ENCODE data around the gene MZF1. TPM values are rescaled to one million over a fixed set of nuclear protein-coding genes. Genes with fewer than 3 reads are reported as not detected.

The MZF1 gene
- total RNA-seq, 1 donor from 2014 or later: 77.1 TPM

GRCh38 chr19:58550362-58551122 lies 22.6 kb downstream of the MZF1 start:
- DNase-seq (ENCODE audit: low spot score in 2 of 2): peak in 1 of 2 donors; percentile 60
- Histone ChIP-seq H3K4me1 (peaks cover 20 to 32% of the 10 kb centered on the region in 2 donors), H3K27ac (no peak overlapping the region), H3K9me3 (no peaks in the 10 kb centered on the region), H3K4me3 (no peak overlapping the region), H3K27me3 (no peaks in the 10 kb centered on the region), H3K36me3 (peaks cover 56 to 72% of the 10 kb centered on the region in 2 donors)
- no peak for TF ChIP-seq CTCF (IDR thresholded peaks at IDR 0.05)
- intact Hi-C loops (cut with DNase I): no loop called here

GRCh38 chr19:58549664-58550361 lies 23.3 kb downstream of the MZF1 start:
- intact Hi-C loops (cut with DNase I): no loop called here
- Histone ChIP-seq H3K27ac (no peak overlapping the region), H3K4me1 (peaks cover 22 to 32% of the 10 kb centered on the region in 2 donors), H3K36me3 (peaks cover 55 to 73% of the 10 kb centered on the region in 2 donors), H3K4me3 (no peak overlapping the region), H3K27me3 (no peaks in the 10 kb centered on the region), H3K9me3 (no peaks in the 10 kb centered on the region)
- peak in 1 of 2 donors; percentile 63 for DNase-seq (ENCODE audit: low spot score in 2 of 2)
- no peak for TF ChIP-seq CTCF (IDR thresholded peaks at IDR 0.05)

GRCh38 chr19:58548859-58549663 lies 24.1 kb downstream of the MZF1 start:
- intact Hi-C loops (cut with DNase I): no loop called here
- peaks cover 20 to 28% of the 10 kb centered on the region in 2 donors for H3K4me1 ChIP-seq

GRCh38 chr19:58547323-58548312 lies 25.5 kb downstream of the MZF1 start:
- intact Hi-C loops (cut with DNase I): no loop called here
- Histone ChIP-seq H3K4me1 (peaks cover 15 to 25% of the 10 kb centered on the region in 2 donors), H3K27me3 (no peaks in the 10 kb centered on the region), H3K27ac (no peak overlapping the region), H3K36me3 (peaks cover 54 to 60% of the 10 kb centered on the region in 2 donors), H3K9me3 (no peaks in the 10 kb centered on the region), H3K4me3 (no peak overlapping the region)
- DNase-seq (ENCODE audit: low spot score in 2 of 2): peak in 1 of 2 donors; percentile 59
- TF ChIP-seq CTCF (IDR thresholded peaks at IDR 0.05): no peak

More at GRCh38 chr19:58548859-58549663, 24.1 kb downstream of the MZF1 start:
- Histone ChIP-seq H3K4me3 (no peak overlapping the region), H3K9me3 (no peaks in the 10 kb centered on the region), H3K27me3 (no peaks in the 10 kb centered on the region), H3K36me3 (peaks cover 55 to 73% of the 10 kb centered on the region in 2 donors), H3K27ac (no peak overlapping the region)
- DNase-seq (ENCODE audit: low spot score in 2 of 2): peak in 1 of 2 donors; percentile 59
- no peak for TF ChIP-seq CTCF (IDR thresholded peaks at IDR 0.05)
